Left ventricle myocardium superior (tissue), 1 donor: ENCODE data around the gene ANKH. TPM values are rescaled to one million over a fixed set of nuclear protein-coding genes. Genes with fewer than 3 reads are reported as not detected.
A peak's percentile ranks its signal among the peaks of the same experiment; 100 is the strongest.
"Not testable (repeated sequence)": the region's sequence is repeated elsewhere in the genome, so short reads cannot be mapped to it uniquely, and the experiment has no call there.

Experiments
- ATAC-seq: fragments of 200-7000 bp; cut with Tn5 transposase; one replicate; pipeline ENCODE4 v1.9.1; 2020; ENCODE audit warnings: mild to moderate bottlenecking, moderate library complexity
- DNase-seq: peaks from one replicate; pipeline ENCODE4 v3.0.0-alpha.2; 2020
- intact Hi-C: fragments of 100-400 bp; cut with micrococcal nuclease; formaldehyde crosslinking; loops from one replicate; pipeline ENCODE4 v1.11.0; 2022
- long read RNA-seq: library from polyadenylated mRNA; unstranded; transcript quantifications from one replicate; pipeline ENCODE4 v2.0.0, GENCODE V29; 2021
- total RNA-seq: library from RNA; stranded (reverse); fragmentation: NEBNext Ultra II Directional; extraction: Animal tissue kit (Norgen Biotek cat#: 25700); gene quantifications from one replicate; pipeline ENCODE4 v1.2.1, GENCODE V29; 2021
- donor health status: DM: no; HTN: yes; CAD: no; lungs with severe emphysema.

Gene ANKH
- total RNA-seq, result 166 TPM
- long read RNA-seq, full-length matches to known transcripts, result 112 of 195 reads
- long read RNA-seq, partial matches to known transcripts, result 27 of 195 reads
- long read RNA-seq, other reads (novel, unspliced or antisense), result 56 of 195 reads

DNA sequence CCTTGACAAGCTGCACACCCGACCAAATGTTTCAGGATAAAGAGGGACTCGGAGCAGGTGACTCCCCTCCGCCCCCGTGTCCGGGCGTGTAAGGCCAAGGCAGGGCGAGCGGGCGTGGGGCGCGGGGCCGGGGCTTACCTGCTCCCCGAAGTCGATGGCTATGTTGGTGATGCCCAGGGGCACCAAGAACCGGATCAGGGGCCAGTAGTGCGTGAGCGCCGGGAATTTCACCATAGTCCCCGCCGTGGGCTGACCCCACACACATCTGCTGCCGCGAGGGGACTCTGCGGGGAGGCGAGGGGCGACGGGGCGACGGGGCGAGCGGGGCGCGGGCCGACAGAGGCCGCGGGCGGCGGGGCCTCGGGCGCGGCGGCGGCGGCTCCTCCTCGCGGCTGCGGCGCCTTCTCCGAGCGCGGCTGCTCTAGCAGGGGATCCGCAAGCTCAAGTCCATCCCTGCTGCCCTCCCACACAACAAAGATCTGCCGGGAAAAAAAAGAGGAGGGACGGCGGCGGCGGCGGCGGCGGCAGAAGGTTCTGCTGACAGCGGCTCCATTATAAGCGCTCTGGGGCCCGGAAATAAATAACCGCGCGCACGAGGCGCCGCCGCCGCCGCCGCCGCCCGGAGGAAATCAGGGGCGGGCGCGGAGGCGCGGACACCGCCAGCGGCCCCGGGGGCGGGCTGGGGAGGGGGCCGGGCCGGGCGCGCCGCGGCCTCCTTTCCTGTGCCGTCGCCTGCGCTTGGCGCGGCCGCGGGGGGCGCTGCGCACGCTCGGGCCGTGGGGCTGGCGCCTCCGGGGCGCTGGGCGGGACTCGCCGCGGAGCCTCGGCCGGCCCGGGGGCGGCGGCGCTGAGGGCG, at the start of gene ANKH:
Gene ANKH (minus strand): TSS at position 565 of the 856 bp plus-strand sequence. CDS start 331 bp downstream, at position 234.
- ATAC-seq (peak; percentile 85), DNase-seq (peak; percentile 94)
- intact Hi-C loops, result loop anchor here (10.0 kb wide), 1 partner anchor 133 kb away; no protein-coding TSS in a partner anchor

DNA sequence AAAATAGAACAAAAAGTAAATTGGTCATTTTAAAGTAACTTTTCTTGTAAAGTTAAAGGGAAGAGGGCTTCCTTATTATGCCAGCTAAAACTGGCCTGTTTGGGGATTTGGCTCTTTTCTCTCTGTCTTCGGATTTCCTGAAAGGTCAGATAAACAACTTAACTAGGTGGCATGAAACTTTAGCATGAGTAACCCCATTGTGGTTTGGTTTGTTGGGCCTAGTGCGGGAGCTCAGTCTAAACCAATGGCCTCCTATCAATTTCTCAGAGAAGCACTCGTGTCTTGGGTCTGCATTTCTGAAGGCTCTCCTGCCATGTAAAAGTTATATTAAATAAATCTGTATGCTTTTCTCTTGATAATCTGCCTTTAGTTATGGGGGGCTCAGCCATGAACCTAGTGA, 48.5 kb upstream of the ANKH start:
- DNase-seq (no peak), ATAC-seq (no peak)
- intact Hi-C loops, result no loop called here

DNA sequence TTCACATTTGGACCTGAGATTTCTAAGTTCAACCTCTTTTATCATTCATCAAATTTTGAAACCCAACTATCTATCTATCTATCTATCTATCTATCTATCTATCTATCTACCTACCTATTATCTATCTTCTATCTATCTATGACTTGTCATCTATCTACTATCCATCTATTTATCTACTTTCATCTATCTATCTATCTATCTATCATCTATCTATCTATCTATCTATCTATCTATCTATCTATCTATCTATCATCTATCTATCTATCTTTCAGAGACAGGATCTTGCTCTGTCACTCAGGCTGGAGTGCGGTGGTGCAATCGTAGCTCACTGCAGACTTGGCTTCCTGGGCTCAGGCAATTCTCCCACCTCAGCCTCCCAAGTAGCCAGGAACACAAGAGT, 47.5 kb upstream of the ANKH start:
- intact Hi-C loops, DNase-seq, ATAC-seq: not testable (repeated sequence)

DNA sequence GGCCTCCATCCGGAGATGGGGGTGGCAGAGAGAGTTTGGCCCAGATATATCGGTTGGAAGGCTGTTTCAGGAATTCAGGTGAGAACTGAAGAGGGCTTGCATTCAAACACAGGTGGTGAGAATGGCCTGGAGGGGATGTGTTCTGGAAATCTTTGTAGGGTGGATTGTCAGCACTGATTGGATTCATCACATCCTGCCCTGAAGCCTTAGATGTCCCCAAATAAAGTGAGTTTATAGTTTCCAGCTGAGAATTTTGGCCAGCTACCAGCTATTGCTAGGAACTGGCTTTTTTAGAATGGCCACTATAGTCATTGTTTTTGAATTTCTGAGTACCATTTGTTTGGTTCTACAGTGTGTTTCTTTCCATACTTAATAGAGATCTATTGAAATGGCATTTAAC, 46.1 kb upstream of the ANKH start:
- ATAC-seq (no peak), DNase-seq (no peak)
- intact Hi-C loops, result no loop called here

DNA sequence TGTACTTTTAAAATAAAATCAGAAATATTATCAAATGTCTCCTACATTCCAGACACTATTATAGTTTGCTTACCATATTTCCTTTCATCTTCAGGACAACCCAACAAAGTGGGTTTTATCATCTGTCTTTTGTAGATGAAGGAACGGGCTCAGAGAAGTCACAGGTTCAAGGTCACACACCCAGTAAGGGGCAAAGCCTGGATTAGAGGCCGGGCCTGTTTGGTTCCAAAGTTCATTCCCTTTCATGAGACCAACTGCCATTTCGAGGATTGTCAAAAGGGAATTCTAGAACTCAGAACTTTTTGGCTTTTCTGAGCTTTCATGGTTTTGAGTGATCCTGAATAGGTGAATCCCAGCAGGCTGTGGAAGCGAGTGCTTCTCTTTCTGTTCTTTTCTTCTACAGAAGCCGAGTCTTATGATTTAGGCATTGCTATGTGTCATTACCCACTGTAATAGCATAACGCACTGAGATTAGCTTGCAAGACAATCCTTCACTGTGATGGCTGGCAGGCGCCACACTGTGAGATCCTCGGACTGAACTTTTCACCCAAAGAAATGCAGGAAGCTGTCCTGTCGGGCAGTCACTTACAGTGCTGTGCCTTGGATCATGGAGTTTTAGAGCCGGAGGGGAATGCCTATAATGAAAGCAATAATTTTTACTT, 43.8 kb upstream of the ANKH start:
- DNase-seq (no peak), ATAC-seq (no peak)
- intact Hi-C loops, result no loop called here

DNA sequence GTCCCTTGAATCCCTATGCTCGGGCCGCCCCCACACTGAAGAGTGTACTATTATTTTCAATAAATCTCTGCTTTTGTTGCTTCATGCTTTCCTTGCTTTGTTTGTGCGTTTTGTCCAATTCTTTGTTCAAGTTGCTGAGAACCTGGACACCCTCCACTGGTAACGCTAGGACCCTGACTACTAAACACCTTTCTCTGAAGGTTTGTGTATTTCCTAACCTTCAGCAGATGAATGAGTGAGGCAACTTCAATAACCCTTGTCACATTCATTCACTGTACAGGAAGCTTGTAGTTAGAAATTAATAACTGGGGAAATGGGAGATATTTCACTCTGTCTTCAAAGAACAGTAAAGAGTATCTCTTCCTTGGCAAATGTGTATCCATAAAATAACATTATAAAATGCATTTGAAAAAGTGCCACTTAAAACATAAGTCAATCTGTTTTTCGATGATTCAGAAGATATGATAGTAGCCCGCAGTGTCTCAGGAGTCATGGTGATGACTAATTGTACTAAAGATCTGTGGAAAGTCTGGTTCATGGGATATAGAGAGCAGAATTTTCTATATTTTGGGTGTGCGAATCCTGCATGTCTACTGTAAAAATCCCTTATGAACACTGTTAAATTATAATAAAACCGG, 43.2 kb upstream of the ANKH start:
- intact Hi-C loops, result no loop called here
- DNase-seq (no peak), ATAC-seq (no peak)

DNA sequence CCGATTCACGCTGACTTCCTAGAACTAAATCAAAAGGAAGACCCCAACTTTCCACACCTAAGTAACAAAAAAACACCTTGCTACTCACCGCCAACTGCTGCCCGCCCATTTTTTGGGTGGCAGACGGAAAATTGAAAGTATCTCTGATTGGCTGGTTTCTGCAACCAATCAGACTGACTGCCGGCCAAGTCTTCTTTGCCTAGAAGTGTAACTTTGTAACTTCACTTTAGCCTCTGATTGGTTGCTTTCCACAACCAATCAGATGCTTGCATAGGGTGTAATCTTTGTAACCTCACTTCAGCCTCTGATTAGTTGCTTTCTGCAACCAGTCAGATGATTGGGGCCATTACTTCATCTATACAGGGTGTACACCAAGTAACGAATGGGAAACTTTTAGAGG, 42.6 kb upstream of the ANKH start:
- intact Hi-C loops, result no loop called here
- ATAC-seq (no peak), DNase-seq (no peak)

DNA sequence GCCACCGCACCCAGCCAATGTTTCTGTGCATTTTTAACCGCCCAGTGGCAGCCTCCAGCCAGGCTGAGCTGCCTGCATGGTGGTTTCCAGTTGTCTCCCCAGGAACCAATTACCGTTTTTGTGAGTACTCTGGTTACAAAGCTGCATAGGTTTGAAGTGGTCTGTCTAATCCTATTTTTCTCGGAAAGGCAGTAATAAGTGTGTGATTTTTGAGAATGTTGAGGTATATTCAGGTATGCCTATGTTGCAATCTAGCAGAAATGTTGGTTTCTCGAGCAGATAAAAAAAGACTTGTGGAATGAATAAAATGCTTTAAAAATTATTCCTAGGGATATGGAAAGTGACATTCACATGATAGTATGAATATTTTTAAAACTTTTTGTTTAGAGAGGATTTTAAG, 41.5 kb upstream of the ANKH start:
- intact Hi-C loops, result no loop called here
- ATAC-seq, result no peak
- no peak for DNase-seq

DNA sequence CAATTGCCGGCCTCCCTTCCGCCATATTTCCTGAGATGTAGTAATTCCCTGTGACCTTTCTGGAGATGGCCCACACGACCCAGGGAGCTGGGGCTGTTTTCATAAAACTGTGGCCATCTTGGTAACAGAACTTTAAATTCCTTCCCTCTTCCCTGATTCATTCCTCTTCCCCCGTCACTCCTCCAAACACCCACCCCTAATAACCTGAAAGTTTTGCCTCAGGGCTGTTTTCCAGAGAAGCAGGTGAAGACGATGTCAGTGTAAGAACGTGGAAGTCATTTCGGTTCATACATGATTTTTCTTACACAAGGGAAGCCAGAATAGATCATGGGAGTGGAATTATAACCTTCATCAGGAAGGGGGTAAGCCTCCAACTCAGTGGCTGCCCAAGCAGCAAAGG, 40.6 kb upstream of the ANKH start:
- no peak for ATAC-seq
- no peak for DNase-seq
- intact Hi-C loops, result no loop called here

DNA sequence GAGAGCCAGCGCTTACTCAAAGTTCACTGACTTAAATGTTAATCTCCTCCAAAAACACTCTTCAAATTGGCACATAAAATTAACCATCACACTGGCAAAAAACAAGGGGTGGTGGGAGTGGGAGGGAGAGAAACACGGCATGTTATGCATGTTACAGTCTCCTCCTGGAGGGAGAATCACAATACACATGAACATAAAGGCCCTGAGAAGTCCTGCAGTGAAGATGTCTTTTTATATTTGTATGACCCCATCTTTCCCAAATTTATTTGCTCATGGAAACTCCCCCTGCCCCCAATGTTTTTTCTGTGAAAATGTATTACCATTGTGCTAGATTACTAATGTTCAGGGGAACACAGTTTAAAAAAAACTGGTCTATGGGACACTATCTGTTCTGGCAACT, 37.8 kb upstream of the ANKH start:
- intact Hi-C loops, result no loop called here
- DNase-seq (no peak), ATAC-seq (no peak)

DNA sequence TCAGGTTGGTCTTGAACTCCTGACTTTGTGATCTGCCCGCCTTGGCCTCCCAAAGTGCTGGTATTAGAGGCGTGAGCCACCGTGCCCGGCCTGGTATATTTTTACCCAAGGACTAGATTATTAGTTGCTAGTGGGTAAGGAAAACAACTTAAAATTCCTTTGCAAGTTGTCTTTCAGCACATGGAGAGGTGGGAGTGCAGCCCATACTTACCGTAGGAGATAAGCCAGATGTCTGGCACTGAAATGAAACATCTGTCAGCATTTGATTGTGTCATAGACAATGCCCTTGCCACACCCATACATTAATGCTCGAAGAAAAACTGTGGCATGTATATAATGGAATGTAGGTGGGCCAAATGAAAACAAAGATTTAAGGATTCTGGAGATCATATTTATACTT, 36.6 kb upstream of the ANKH start:
- intact Hi-C loops, result no loop called here
- DNase-seq (peak; percentile 51), ATAC-seq (peak; percentile 85)

DNA sequence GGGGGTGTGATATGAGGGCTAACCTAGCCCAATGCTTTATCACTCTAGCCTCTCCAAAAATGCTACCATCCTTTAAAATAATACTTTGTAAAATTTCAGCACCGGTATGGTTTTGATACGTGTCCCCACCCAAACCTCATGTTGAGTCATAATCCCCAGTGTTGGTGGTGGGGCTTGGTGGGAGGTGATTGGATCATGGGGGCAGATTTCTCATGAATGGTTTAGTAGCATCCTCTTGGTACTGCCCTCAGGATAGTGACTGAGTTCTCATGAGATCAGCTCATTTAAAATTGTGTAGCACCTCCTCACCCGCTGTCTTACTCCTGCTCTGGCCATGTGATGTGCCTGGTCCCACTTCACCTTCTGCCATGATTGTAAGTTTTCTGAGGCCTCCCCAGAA, 35.0 kb upstream of the ANKH start:
- intact Hi-C loops, result no loop called here
- ATAC-seq (no peak), DNase-seq (no peak)

DNA sequence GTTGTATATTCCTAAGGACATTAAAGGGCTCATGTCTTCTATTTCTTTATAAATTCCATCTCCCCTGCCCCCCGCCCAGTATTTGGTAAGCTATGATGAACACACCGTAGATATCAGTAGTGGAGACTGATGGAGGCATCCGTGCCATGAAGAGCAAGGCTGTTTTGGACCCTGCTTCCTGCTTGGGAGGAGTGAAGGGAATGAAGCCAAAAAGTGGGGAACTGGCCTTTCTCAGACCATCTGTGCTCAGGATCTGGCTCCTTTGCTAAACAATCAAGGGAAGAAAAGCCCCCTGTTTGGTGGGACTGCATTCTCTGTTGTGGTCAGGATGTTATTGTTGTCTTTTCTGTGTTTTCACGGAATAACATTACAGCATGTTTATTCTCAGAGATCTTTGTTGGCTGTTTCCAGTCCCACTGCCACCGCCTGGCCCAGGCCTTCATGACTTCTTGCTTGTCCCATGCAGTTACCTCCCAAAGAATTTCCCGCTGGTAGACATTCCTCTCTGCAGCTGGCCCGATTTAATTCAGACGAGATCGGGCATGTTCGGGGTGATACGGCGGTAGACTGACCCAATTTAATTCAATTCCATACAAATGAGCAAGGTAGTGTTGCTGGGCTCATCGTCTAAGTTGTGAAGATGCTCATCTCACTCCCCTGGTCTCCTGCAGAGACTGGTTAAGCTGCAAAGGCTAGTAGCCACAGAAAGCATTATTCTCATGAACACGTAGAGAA, 31.4 kb upstream of the ANKH start:
- DNase-seq (no peak), ATAC-seq (no peak)

DNA sequence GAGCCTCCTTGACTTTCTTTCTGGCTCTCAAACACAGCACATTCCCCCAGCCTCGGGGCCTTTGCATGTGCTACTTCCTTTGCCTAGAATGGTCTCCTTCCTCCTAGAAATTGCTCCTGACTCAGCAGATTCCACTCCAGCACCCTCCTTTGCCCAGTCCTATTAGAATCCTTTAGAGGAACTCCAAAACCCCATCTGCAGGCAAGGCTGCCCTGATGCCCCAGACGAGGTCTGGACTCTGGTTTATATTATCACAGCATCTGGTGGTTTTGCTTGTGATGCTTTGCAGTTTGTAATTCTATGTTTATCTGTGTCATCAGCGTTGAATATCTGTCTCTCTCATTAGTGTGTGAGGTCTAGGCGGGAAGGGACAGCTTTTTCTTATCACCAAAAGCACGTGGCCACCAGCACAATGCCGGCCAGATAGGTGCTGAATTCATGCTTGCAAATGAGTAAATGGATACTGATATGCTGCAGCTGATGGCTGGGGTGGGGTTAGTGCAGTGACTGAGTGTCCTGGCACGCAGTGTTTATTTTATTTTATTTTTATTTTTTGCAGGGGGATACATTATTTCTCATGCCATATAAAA, 30.0 kb upstream of the ANKH start:
- ATAC-seq (peak; percentile 61), DNase-seq (peak; percentile 34)
- intact Hi-C loops, result no loop called here

More for the DNA sequence above, 31.4 kb upstream of the ANKH start:
- intact Hi-C loops, result no loop called here

DNA sequence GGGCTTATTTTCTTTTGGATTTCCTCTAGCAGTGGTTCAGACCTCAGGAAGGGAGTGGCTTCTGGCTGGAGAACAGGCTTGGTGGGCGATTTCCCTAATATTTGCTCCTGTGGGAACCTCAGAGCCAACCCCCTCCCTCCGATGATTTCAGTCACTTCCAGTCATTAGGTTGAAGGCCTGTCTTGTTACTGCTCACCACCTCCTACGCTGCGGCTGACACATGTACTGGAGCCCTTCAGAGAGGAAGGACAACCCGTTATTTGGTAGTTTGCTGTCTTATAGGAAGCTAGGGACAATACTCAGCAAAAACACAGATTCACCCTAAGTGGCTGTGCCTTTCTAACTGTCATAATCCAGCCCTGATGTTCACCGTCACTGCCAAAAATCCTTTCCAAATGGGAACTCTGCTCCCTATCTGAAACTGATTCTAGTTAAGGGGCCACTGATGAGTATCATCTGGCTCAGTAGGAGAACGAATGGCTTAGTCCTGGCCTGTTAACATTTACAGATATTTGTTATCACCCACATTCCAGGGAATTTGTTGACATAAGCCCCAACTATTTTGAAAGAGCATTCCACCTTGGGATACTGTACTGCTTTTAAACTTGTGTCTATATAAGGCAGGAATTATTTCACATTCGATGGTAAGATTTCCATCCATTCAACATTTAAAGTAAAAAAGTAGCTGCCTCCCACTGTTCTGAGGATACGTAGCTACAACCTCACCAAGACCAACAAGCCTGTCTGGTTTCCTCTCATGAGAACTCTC, 29.3 kb upstream of the ANKH start:
- intact Hi-C loops, result no loop called here
- ATAC-seq, result peak; percentile 92
- peak; percentile 59 for DNase-seq

DNA sequence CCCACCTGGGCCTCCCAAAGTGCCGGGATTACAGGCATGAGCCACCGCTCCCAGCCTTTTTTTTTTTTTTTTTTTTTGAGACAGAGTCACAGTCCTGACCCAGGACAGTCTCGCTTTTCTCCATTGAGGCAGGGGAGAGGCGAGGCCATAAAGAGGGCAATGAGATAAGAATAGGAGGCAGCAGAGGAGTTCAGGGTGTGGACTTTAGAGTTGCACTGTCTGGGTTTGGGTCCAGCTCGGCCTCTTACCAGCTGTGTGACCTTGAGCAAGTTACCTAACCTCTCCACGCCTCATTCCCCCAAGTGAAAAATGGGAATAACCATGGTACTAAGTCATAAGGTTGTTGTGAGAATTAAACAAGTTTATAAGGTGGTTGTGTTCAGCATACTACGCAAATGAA, 24.6 kb upstream of the ANKH start:
- ATAC-seq (no peak), DNase-seq (no peak)
- intact Hi-C loops, result no loop called here

DNA sequence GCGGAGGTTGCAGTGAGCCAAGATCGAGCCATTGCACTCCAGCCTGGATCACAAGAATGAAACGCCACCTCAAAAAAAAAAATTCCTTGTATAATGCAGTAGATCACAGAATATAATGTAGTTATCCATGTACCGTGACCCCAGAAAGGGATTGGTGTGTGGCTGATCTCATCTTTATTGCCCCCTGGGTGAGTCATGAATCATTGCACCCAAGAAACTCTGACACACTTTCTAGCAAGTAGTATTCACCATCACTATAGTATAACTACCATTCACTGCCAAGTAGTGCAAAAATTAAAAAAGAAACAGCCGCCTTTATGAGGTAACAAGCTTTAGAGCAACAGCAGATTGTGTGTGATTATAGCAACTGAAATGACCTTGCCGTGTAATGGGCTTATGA, 23.7 kb upstream of the ANKH start:
- intact Hi-C loops, result no loop called here

DNA sequence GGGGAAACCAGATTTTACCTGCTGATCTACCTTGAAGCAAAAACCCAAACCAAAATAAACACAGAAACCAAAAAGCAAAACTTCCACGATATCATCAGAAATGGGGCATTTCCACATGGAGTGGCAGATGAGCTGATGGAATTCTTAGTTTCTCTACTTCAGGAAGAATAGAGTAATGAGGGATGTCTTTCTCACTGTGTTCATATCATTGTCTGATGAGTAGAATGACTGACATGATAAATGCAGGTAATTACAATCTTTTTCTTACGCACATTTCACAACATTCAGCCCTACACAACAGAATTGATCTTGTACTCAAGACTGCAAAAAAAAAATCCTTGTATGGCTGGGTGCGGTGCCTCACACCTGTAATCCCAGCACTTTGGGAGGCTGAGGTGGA, 23.2 kb upstream of the ANKH start:
- intact Hi-C loops, result no loop called here
- ATAC-seq, result no peak
- no peak for DNase-seq

More for the DNA sequence above, 23.7 kb upstream of the ANKH start:
- DNase-seq (no peak), ATAC-seq (no peak)
